WERI-Rb-1 (cell line): ENCODE measurements around the gene MRPL11.

Experiments used
- DNase-seq: peaks from one replicate; pipeline ENCODE4 v3.0.0-alpha.2; 2020
- H3K27ac ChIP-seq: fragments of 250-450 bp; sonication (Bioruptor Pico); 2 replicates; pipeline ENCODE4 v1.5.1; 2020; ENCODE audit warnings: mild to moderate bottlenecking, moderate library complexity
- H3K27me3 ChIP-seq: fragments of 250-450 bp; sonication (Bioruptor Pico); 2 replicates; pipeline ENCODE4 v1.5.1; 2021; ENCODE audit warnings: mild to moderate bottlenecking, low read depth, moderate library complexity; ENCODE audit not compliant: insufficient read depth, severe bottlenecking
- H3K36me3 ChIP-seq: fragments of 250-450 bp; sonication (Bioruptor Pico); 2 replicates; pipeline ENCODE4 v1.5.1; 2020; ENCODE audit warnings: mild to moderate bottlenecking, moderate library complexity
- H3K4me3 ChIP-seq: 2 replicates; pipeline ENCODE4 v1.5.1; 2011; ENCODE audit warnings: low read depth, mild to moderate bottlenecking, control low read depth, low read length
- H3K9me3 ChIP-seq: fragments of 250-450 bp; sonication (Bioruptor Pico); 2 replicates; pipeline ENCODE4 v1.5.1; 2021; ENCODE audit warnings: mild to moderate bottlenecking, moderate library complexity; ENCODE audit not compliant: severe bottlenecking
- TF ChIP-seq, protein P1 (sequence below): IDR thresholded peaks from 2 replicates; pipeline ENCODE4 v1.5.1; 2011; ENCODE audit warnings: low read depth, mild to moderate bottlenecking, control low read depth, inconsistent platforms, low read length

The MRPL11 gene

GRCh38 chr11:66419825-66420224 is 18.8 kb downstream of the MRPL11 start:
- TF ChIP-seq, protein P1, sequence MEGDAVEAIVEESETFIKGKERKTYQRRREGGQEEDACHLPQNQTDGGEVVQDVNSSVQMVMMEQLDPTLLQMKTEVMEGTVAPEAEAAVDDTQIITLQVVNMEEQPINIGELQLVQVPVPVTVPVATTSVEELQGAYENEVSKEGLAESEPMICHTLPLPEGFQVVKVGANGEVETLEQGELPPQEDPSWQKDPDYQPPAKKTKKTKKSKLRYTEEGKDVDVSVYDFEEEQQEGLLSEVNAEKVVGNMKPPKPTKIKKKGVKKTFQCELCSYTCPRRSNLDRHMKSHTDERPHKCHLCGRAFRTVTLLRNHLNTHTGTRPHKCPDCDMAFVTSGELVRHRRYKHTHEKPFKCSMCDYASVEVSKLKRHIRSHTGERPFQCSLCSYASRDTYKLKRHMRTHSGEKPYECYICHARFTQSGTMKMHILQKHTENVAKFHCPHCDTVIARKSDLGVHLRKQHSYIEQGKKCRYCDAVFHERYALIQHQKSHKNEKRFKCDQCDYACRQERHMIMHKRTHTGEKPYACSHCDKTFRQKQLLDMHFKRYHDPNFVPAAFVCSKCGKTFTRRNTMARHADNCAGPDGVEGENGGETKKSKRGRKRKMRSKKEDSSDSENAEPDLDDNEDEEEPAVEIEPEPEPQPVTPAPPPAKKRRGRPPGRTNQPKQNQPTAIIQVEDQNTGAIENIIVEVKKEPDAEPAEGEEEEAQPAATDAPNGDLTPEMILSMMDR = no peak
- H3K36me3 ChIP-seq = no peaks in the 10 kb centered on the region
- peak overlapping the region; percentile 52 for H3K4me3 ChIP-seq
- no peaks in the 10 kb centered on the region for H3K9me3 ChIP-seq
- no peak overlapping the region for H3K27ac ChIP-seq
- DNase-seq = peak; percentile 72
- H3K27me3 ChIP-seq = peaks cover 16% of the 10 kb centered on the region

- no peak for DNase-seq
- H3K36me3 ChIP-seq = no peaks in the 10 kb centered on the region
- no peak overlapping the region for H3K27ac ChIP-seq
- TF ChIP-seq, protein P1 = no peak
- H3K27me3 ChIP-seq = peaks cover 16% of the 10 kb centered on the region
- no peak overlapping the region for H3K4me3 ChIP-seq
- H3K9me3 ChIP-seq = no peaks in the 10 kb centered on the region
Measured at GRCh38 chr11:66418986-66419308, 19.7 kb downstream of the MRPL11 start.

DNA sequence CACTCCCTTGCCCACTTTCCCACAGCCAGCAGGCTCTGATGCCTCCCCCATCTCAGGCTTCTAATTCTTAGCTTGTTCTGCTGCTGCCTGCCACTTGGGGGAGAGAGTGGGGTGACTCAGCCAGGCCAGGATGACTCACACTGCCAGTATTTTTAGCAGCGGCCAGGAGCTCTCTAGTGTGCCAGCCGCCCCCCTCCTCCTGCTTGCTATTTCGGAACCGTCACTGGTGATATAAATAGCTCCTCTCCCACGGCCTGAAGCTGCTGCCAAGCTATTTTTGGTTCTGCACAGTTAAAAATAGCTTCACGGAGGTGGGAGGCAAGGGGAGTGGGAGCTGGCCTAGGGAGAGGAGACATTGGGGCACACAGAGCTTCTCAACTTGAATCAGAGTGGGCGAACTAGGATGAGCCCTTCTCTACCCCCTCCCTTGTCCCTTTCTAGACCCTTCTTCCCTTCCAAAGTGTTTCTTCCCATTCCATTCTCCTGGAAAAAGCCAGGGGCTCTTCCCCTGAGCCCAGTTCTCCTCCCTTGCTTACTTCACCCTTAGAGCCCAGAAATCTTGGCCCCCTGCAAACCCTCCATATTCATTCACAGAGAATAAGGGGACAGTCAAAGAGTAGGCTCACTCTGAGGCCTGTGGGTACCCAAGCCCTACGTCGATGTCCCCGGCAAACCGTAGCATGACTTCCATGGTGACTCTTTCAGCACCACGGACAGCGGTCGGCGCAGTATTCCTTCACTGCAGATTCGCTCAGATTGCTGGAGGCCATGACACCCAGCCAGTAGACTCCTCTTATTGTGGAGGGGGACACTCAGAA is 20.3 kb downstream of the MRPL11 start:
- Histone ChIP-seq H3K9me3 (no peaks in the 10 kb centered on the region), H3K27ac (no peak overlapping the region), H3K27me3 (peaks cover 16% of the 10 kb centered on the region), H3K4me3 (no peak overlapping the region), H3K36me3 (no peaks in the 10 kb centered on the region)
- TF ChIP-seq, protein P1 = peak; percentile 68
- DNase-seq = peak; percentile 79

DNA sequence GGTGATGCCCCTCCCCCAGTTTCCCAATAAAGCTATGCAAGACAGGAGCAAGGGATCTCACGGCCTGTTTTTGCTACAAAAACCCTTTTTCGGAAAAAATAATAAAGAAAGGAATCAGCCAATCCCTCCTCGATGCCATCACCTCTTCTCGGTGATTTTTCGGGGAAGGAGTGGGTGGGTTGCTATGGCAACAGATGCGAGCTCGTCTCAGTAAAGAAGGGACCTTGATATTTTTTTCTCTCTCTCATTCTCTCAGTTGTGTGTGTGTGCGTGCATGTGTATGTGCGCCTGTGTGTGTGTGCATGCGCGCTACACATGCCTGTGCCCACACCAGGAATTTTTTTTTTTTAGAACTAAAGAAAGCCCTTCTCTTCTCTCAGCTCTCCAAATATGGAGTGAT is 21.6 kb downstream of the MRPL11 start:
- H3K27me3 ChIP-seq = peaks cover 11% of the 10 kb centered on the region

DNA sequence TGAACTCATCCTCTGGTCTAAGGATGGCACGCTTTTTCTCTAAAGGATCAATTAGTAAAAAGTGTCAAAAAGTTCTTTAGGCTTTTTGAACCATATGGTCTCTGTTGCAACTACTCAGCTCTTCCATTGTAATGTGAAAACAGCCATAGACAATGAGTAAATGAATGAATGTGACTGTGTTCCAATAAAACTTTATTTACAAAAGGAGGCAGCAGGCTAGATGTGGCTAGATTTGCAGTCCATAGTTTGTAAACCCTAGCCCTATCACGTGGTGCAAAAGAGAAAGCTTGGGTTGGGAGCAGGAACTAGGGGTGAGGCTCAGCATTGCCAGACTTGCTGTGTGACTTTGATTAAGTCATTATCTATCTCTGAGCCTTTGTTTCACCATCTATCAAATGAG is 23.2 kb downstream of the MRPL11 start:
- Histone ChIP-seq H3K27ac (no peak overlapping the region), H3K4me3 (no peak overlapping the region), H3K36me3 (no peaks in the 10 kb centered on the region), H3K27me3 (no peaks in the 10 kb centered on the region), H3K9me3 (no peaks in the 10 kb centered on the region)
- TF ChIP-seq, protein P1 = no peak
- no peak for DNase-seq

More for the DNA sequence above, 21.6 kb downstream of the MRPL11 start:
- H3K27ac ChIP-seq = no peak overlapping the region
- no peaks in the 10 kb centered on the region for H3K9me3 ChIP-seq
- no peak overlapping the region for H3K4me3 ChIP-seq
- H3K36me3 ChIP-seq = no peaks in the 10 kb centered on the region
- DNase-seq = no peak
- TF ChIP-seq, protein P1 = no peak
